ENCODE measurements around the gene ZKSCAN8. TPM values are rescaled to one million over a fixed set of nuclear protein-coding genes. Genes with fewer than 3 reads are reported as not detected.

The ZKSCAN8 gene
- total RNA-seq, 2 experiments from 2014 or later: 17.5 to 20.7 TPM

DNA sequence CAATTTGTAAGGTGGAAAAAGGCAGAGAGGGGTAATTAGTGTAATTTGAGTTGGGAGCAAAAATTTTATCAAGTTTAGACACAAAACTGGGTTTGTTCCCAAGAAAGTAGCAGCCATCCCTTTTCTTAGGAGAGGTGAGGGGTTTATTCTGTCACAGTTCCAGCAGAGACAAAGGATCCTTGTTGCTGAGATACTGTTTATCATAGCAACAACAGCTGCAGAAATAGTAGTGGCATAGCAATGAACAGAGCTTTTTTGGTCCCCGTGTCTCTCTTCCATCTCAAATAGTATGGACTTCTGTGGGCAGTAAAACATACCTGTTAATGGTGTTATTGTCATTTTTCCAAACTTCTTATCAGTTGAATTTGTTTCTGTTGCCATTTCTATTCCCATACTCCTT is 23.9 kb downstream of the ZKSCAN8 start:
- Mint-ChIP-seq H3K27ac (no peak overlapping the region), H3K36me3 (ENCODE audit: low read depth) (peaks cover 17% of the 10 kb centered on the region), H3K4me3 (no peak overlapping the region), H3K9me3 (ENCODE audit: low read depth) (peaks cover 5% of the 10 kb centered on the region), H3K4me1 (peaks cover 14% of the 10 kb centered on the region), H3K27me3 (peaks cover 2% of the 10 kb centered on the region)
- ChIA-PET POLR2A (no interaction called here), CTCF (no interaction called here)
- no peak for ATAC-seq
- intact Hi-C loops (cut with DNase I, micrococcal nuclease): no loop called here
- no peak for DNase-seq

- no peaks in the 10 kb centered on the region for H3K9me3 Mint-ChIP-seq (ENCODE audit: low read depth)
- H3K4me3 Mint-ChIP-seq: no peak overlapping the region
- peaks cover 2% of the 10 kb centered on the region for H3K27me3 Mint-ChIP-seq
- peaks cover 6% of the 10 kb centered on the region for H3K36me3 Mint-ChIP-seq (ENCODE audit: low read depth)
- ATAC-seq: no peak
- H3K4me1 Mint-ChIP-seq: peaks cover 4% of the 10 kb centered on the region
- DNase-seq: no peak
- intact Hi-C loops (cut with DNase I, micrococcal nuclease): no loop called here
- H3K27ac Mint-ChIP-seq: no peak overlapping the region
- ChIA-PET CTCF (interaction anchor here (0.7 kb wide), 1 partner anchor 189 kb away, joined by 3 read pairs; no protein-coding TSS in a partner anchor), POLR2A (interaction anchor here (0.5 kb wide), 1 partner anchor 147 kb away, joined by 3 read pairs; no protein-coding TSS in a partner anchor)
Measured at GRCh38 chr6:28167068-28167467, 25.4 kb downstream of the ZKSCAN8 start.

DNA sequence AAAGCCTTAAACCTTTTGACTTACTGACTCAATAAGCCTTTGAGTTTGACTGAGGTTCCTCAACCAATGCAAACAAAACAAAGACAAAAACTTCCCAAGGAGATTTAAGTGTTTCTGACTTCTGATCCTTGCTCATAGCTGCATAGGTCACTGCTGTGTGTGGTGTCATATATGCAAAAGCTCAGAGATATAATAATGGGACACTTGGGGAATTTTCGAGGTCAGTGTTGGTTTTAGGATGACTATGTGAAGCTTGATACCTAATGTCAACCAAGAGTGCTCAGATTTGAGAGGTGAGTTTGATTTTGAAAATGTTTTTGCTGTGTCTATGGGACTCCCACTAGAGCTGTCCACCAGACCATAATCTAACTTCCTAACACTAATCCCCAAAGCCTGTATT is 26.2 kb downstream of the ZKSCAN8 start:
- no peaks in the 10 kb centered on the region for H3K9me3 Mint-ChIP-seq (ENCODE audit: low read depth)
- ATAC-seq: no peak
- ChIA-PET CTCF (interaction anchor here (0.9 kb wide), 1 partner anchor 392 kb away, joined by 3 read pairs; no protein-coding TSS in a partner anchor), POLR2A (no interaction called here)
- H3K4me1 Mint-ChIP-seq: no peaks in the 10 kb centered on the region
- no peak overlapping the region for H3K4me3 Mint-ChIP-seq
- intact Hi-C loops (cut with DNase I, micrococcal nuclease): no loop called here
- DNase-seq: no peak
- H3K36me3 Mint-ChIP-seq (ENCODE audit: low read depth): peaks cover 3% of the 10 kb centered on the region
- H3K27me3 Mint-ChIP-seq: peaks cover 2% of the 10 kb centered on the region
- no peak overlapping the region for H3K27ac Mint-ChIP-seq

GRCh38 chr6:28171271-28171670 is 29.6 kb downstream of the ZKSCAN8 start:
- peaks cover 3% of the 10 kb centered on the region for H3K36me3 Mint-ChIP-seq (ENCODE audit: low read depth)
- DNase-seq: no peak
- POLR2A ChIA-PET: no interaction called here
- peaks cover 9% of the 10 kb centered on the region for H3K27me3 Mint-ChIP-seq
- CTCF ChIA-PET: interaction anchor here (0.8 kb wide), 1 partner anchor 9 kb away, joined by 3 read pairs; no protein-coding TSS in a partner anchor
- no peaks in the 10 kb centered on the region for H3K9me3 Mint-ChIP-seq (ENCODE audit: low read depth)
- intact Hi-C loops (cut with DNase I, micrococcal nuclease): no loop called here
- no peaks in the 10 kb centered on the region for H3K4me1 Mint-ChIP-seq
- H3K4me3 Mint-ChIP-seq: no peak overlapping the region
- ATAC-seq: no peak
- no peak overlapping the region for H3K27ac Mint-ChIP-seq

- DNase-seq: no peak
- POLR2A ChIA-PET: no interaction called here
- intact Hi-C loops (cut with DNase I, micrococcal nuclease): no loop called here
- ATAC-seq: no peak
- Mint-ChIP-seq H3K27me3 (peaks cover 9% of the 10 kb centered on the region), H3K9me3 (ENCODE audit: low read depth) (peaks cover 2% of the 10 kb centered on the region), H3K36me3 (ENCODE audit: low read depth) (peaks cover 3% of the 10 kb centered on the region), H3K27ac (no peak overlapping the region), H3K4me1 (no peaks in the 10 kb centered on the region), H3K4me3 (no peak overlapping the region)
- CTCF ChIA-PET: no interaction called here
Measured at GRCh38 chr6:28172006-28172405, 30.3 kb downstream of the ZKSCAN8 start.

DNA sequence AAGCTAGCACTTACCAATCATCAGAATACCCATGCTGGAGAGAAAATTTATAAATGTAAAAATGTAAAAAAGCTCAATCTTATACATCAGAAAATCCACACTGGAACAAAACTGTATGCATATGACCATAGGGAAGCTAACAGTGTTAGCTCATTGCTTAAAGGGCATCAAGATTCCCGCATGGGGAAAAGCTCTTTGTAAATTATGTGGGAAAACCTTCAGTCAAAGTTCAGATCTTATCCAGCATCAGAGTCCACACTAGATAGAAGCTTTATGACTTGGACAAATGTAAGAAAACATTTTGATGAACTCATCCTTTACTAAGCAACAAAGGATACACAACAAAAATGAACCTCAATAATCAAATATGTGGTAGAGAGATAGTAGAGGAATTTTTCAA is 34.7 kb downstream of the ZKSCAN8 start:
- no peaks in the 10 kb centered on the region for H3K4me1 Mint-ChIP-seq
- H3K4me3 Mint-ChIP-seq: no peak overlapping the region
- DNase-seq: no peak
- POLR2A ChIA-PET: no interaction called here
- CTCF ChIA-PET: no interaction called here
- H3K27ac Mint-ChIP-seq: no peak overlapping the region
- intact Hi-C loops (cut with DNase I, micrococcal nuclease): no loop called here
- H3K36me3 Mint-ChIP-seq (ENCODE audit: low read depth): peaks cover 2% of the 10 kb centered on the region
- ATAC-seq: no peak
- H3K27me3 Mint-ChIP-seq: peaks cover 16% of the 10 kb centered on the region
- H3K9me3 Mint-ChIP-seq (ENCODE audit: low read depth): peaks cover 2% of the 10 kb centered on the region

DNA sequence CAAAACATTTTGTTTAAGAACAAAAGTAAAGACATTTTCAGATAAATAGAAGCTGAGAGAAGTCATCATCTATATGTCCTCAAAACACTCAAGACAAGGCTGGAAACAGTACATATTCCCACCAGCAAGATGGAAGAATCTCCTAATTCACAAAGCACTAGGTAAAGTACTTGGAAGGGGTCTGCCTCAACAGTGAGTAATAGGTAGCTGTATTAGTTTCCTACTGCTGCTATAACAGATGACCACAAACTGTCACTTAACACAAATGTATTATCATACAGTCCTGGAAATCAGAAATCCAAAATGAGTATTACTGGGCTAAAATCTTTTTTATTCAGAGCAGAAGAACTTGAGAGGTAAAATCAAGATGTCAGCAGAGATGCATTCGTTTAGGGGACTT is 40.6 kb downstream of the ZKSCAN8 start:
- H3K9me3 Mint-ChIP-seq (ENCODE audit: low read depth): peaks cover 11% of the 10 kb centered on the region
- POLR2A ChIA-PET: interaction anchor here (0.5 kb wide), 1 partner anchor 483 kb away, joined by 7 read pairs; no protein-coding TSS in a partner anchor
- CTCF ChIA-PET: no interaction called here
- ATAC-seq (no peak), DNase-seq (no peak)
- H3K36me3 Mint-ChIP-seq (ENCODE audit: low read depth): peaks cover 1% of the 10 kb centered on the region
- H3K27ac Mint-ChIP-seq: no peak overlapping the region
- intact Hi-C loops (cut with DNase I, micrococcal nuclease): no loop called here
- H3K4me3 Mint-ChIP-seq: no peak overlapping the region
- peaks cover 12% of the 10 kb centered on the region for H3K27me3 Mint-ChIP-seq
- H3K4me1 Mint-ChIP-seq: no peaks in the 10 kb centered on the region

DNA sequence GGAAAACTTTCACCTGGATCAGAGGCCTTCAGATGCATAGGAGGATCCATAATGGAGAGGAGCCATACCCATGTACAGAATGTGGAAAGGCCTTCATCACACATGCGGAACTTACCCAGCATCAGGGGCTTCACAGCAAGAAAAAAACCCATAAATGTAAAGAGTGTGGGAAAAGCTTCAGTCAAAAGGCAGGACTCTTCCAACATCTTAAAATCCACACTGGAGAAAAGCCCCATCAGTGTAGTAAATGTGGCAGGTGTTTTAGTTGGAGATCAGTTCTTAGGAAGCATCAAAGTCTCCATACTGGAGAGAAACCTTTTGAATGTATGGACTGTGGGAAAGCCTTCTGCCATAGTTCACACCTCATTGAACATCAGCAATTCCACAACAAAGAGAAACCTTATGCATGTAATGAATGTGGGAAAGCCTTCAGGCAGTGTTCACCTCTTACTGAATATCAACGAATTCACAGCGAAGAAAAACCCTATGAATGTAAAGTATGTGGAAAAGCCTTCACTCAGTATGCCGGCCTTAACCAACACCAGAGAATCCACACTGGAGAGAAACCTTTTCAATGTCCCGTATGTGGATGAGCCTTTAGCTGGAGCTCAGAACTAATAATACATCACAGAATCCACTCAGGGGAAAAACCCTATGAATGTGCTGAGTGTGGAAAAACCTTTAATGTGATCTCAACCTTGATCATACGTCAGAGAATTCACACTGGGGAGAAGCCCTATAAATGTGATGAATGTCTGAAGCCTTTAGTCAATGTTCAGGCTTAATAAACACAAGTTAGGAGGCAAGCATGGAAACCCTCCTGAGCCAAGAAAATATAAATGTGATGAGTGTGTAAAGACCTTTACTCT is 46.7 kb downstream of the ZKSCAN8 start:
- Mint-ChIP-seq H3K4me1 (no peaks in the 10 kb centered on the region), H3K9me3 (ENCODE audit: low read depth) (peaks cover 38% of the 10 kb centered on the region), H3K36me3 (ENCODE audit: low read depth) (peaks cover 8% of the 10 kb centered on the region), H3K4me3 (no peak overlapping the region), H3K27me3 (no peaks in the 10 kb centered on the region), H3K27ac (no peak overlapping the region)
- no peak for ATAC-seq
- intact Hi-C loops (cut with DNase I, micrococcal nuclease): no loop called here
- no peak for DNase-seq
- ChIA-PET CTCF (no interaction called here), POLR2A (no interaction called here)

- no peak for ATAC-seq
- Mint-ChIP-seq H3K36me3 (ENCODE audit: low read depth) (no peaks in the 10 kb centered on the region), H3K27ac (no peak overlapping the region), H3K27me3 (peaks cover 42% of the 10 kb centered on the region), H3K4me3 (no peak overlapping the region), H3K9me3 (ENCODE audit: low read depth) (peaks cover 23% of the 10 kb centered on the region), H3K4me1 (peaks cover 3% of the 10 kb centered on the region)
- intact Hi-C loops (cut with DNase I, micrococcal nuclease): no loop called here
- ChIA-PET CTCF (no interaction called here), POLR2A (no interaction called here)
- DNase-seq: no peak
Measured at GRCh38 chr6:28200020-28200419, 58.3 kb downstream of the ZKSCAN8 start.

GRCh38 chr6:28203201-28203600 is 61.5 kb downstream of the ZKSCAN8 start:
- ChIA-PET POLR2A (no interaction called here), CTCF (no interaction called here)
- ATAC-seq: no peak
- Mint-ChIP-seq H3K9me3 (ENCODE audit: low read depth) (peaks cover 15% of the 10 kb centered on the region), H3K27ac (no peak overlapping the region), H3K4me3 (no peak overlapping the region), H3K36me3 (ENCODE audit: low read depth) (peaks cover 4% of the 10 kb centered on the region), H3K4me1 (peaks cover 15% of the 10 kb centered on the region), H3K27me3 (peaks cover 55% of the 10 kb centered on the region)
- intact Hi-C loops (cut with DNase I, micrococcal nuclease): no loop called here
- no peak for DNase-seq

DNA sequence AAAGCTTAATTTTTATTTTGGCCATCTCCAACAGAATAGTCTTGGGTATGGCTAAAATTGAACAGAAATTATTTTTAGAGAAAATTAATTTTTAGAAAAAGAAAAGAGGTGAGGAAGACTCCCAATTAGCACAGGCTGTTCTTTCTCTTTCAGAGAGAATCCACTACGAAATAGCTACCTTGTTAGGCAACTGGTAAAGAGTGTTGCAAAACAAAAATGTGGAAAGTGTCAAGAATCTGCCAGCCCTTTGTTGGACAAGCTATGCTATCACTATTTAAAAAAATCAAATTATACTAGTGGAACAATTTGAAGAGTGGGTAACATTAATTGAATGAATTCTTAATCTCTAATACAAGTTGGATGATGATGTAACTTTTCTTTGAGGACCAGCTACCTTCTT is 64.2 kb downstream of the ZKSCAN8 start:
- DNase-seq: no peak
- no peak for ATAC-seq
- H3K4me3 Mint-ChIP-seq: no peak overlapping the region
- ChIA-PET CTCF (interaction anchor here (0.6 kb wide), 1 partner anchor 1631 kb away, joined by 4 read pairs; no protein-coding TSS in a partner anchor), POLR2A (interaction anchor here (0.6 kb wide), 1 partner anchor 21 kb away, joined by 3 read pairs; no protein-coding TSS in a partner anchor)
- H3K27me3 Mint-ChIP-seq: peaks cover 50% of the 10 kb centered on the region
- no peak overlapping the region for H3K27ac Mint-ChIP-seq
- H3K4me1 Mint-ChIP-seq: peaks cover 18% of the 10 kb centered on the region
- H3K36me3 Mint-ChIP-seq (ENCODE audit: low read depth): peaks cover 4% of the 10 kb centered on the region
- intact Hi-C loops (cut with DNase I, micrococcal nuclease): no loop called here
- peaks cover 6% of the 10 kb centered on the region for H3K9me3 Mint-ChIP-seq (ENCODE audit: low read depth)

GRCh38 chr6:28206527-28206926 is 64.8 kb downstream of the ZKSCAN8 start:
- intact Hi-C loops (cut with DNase I, micrococcal nuclease): no loop called here
- CTCF ChIA-PET: interaction anchor here (0.5 kb wide), 1 partner anchor 336 kb away, joined by 3 read pairs; no protein-coding TSS in a partner anchor

More at GRCh38 chr6:28206527-28206926, 64.8 kb downstream of the ZKSCAN8 start:
- no peak overlapping the region for H3K4me3 Mint-ChIP-seq
- H3K36me3 Mint-ChIP-seq (ENCODE audit: low read depth): peaks cover 4% of the 10 kb centered on the region
- H3K9me3 Mint-ChIP-seq (ENCODE audit: low read depth): peaks cover 6% of the 10 kb centered on the region
- no peak overlapping the region for H3K27ac Mint-ChIP-seq
- DNase-seq (no peak), ATAC-seq (no peak)
- H3K4me1 Mint-ChIP-seq: peaks cover 18% of the 10 kb centered on the region
- POLR2A ChIA-PET: interaction anchor here (0.8 kb wide), 1 partner anchor 15 kb away, joined by 4 read pairs; no protein-coding TSS in a partner anchor
- H3K27me3 Mint-ChIP-seq: peaks cover 55% of the 10 kb centered on the region
